ENCODE data around the gene PTGER3. TPM values are rescaled to one million over a fixed set of nuclear protein-coding genes. Genes with fewer than 3 reads are reported as not detected.

PTGER3 gene
- total RNA-seq, 1 donor from 2014 or later: 2.7 TPM

DNA sequence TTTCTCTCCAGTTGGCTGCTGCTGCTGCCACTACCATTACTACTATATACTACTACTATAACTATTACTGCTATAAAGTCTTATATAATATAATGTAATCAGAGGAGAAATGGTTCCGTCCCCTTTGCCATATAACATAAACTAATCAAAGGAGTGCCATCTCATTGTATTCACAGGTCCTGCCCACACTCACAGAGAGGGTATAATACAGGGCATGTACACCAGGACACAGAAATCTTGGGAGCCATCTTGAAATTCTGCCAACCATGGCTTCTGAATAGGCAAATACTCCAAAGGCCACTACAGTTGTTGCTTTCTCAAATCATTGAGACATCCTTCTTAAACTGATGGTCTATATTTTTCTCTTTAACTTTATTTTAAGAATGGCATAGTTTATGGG, 40.1 kb upstream of the PTGER3 start:
- DNase-seq (no peak), ATAC-seq (no peak)
- H3K4me3 ChIP-seq: no peak overlapping the region
- H3K9me3 ChIP-seq: no peaks in the 10 kb centered on the region
- TF ChIP-seq, protein P1, sequence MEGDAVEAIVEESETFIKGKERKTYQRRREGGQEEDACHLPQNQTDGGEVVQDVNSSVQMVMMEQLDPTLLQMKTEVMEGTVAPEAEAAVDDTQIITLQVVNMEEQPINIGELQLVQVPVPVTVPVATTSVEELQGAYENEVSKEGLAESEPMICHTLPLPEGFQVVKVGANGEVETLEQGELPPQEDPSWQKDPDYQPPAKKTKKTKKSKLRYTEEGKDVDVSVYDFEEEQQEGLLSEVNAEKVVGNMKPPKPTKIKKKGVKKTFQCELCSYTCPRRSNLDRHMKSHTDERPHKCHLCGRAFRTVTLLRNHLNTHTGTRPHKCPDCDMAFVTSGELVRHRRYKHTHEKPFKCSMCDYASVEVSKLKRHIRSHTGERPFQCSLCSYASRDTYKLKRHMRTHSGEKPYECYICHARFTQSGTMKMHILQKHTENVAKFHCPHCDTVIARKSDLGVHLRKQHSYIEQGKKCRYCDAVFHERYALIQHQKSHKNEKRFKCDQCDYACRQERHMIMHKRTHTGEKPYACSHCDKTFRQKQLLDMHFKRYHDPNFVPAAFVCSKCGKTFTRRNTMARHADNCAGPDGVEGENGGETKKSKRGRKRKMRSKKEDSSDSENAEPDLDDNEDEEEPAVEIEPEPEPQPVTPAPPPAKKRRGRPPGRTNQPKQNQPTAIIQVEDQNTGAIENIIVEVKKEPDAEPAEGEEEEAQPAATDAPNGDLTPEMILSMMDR (IDR thresholded peaks at IDR 0.05): no peak
- no peaks in the 10 kb centered on the region for H3K4me1 ChIP-seq
- intact Hi-C loops (cut with DNase I): no loop called here
- H3K27ac ChIP-seq: no peak overlapping the region
- H3K36me3 ChIP-seq: no peaks in the 10 kb centered on the region
- no peaks in the 10 kb centered on the region for H3K27me3 ChIP-seq

DNA sequence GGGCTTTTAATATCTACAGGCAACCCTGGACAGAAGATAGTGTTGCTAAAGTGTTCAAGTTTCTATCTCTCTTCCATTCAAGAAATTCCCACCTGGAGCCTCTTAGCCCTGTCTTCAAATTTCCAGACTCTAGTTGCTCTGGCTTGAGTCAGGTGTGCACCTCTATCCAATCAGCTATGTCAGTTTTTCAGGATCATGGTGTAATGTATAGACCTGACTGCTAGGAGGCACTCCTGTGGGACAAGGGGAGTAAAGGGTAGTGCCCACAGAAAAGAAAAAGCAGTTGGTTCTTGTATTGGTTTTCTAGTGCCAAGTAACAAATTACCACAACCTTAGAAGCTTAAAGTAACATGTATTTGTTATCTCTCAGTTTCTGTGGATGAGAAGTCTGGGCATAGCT, 39.4 kb upstream of the PTGER3 start:
- H3K27me3 ChIP-seq: no peaks in the 10 kb centered on the region
- ATAC-seq (no peak), DNase-seq (no peak)
- H3K27ac ChIP-seq: no peak overlapping the region
- TF ChIP-seq, protein P1 (IDR thresholded peaks at IDR 0.05): no peak
- intact Hi-C loops (cut with DNase I): no loop called here
- H3K9me3 ChIP-seq: no peaks in the 10 kb centered on the region
- no peaks in the 10 kb centered on the region for H3K36me3 ChIP-seq
- no peak overlapping the region for H3K4me3 ChIP-seq
- peaks cover under 1% of the 10 kb centered on the region for H3K4me1 ChIP-seq

DNA sequence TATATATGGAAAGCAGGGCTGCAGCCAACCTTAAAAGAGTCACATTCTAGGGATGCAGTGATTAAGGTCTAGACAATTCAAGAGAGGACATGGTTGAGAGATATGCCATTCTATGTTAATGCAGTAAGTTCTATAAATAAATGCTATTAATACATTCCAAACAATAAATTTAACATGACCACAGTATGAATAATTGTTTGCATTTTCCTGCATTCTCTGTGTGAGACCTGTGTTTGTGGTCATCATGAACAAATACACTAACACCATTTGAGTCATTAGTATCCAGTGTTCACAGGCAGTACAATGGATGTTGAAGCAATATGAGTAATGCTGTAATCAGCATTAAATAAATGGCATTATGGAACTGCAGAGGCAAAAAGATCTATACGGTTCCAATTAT, 38.7 kb upstream of the PTGER3 start:
- no peak overlapping the region for H3K4me3 ChIP-seq
- TF ChIP-seq, protein P1 (IDR thresholded peaks at IDR 0.05): no peak
- no peaks in the 10 kb centered on the region for H3K27me3 ChIP-seq
- ATAC-seq (no peak), DNase-seq (no peak)
- peaks cover 6% of the 10 kb centered on the region for H3K4me1 ChIP-seq
- H3K9me3 ChIP-seq: no peaks in the 10 kb centered on the region
- no peaks in the 10 kb centered on the region for H3K36me3 ChIP-seq
- intact Hi-C loops (cut with DNase I): no loop called here
- no peak overlapping the region for H3K27ac ChIP-seq

DNA sequence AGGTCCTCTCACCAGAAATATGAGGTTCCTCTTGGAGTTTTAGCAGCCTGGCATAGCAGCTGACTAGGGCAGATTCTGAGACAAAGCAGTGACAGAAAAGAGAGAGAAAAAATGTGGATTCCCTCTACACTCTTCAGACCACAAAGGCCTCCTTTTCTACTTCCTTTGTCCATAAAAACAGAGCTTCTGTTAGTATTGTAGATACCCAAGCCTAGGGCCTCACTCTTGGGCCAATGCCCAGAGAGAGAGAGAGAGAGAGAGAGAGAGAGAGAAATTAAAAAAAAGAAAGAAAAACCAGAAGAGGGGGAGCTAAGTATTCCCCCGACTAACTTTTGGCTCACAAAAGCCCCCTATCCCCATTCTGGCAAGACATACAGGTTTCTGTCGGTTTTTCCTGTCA, 35.7 kb upstream of the PTGER3 start:
- Histone ChIP-seq H3K4me3 (no peak overlapping the region), H3K27me3 (no peaks in the 10 kb centered on the region), H3K4me1 (peaks cover 20% of the 10 kb centered on the region), H3K36me3 (peaks cover 3% of the 10 kb centered on the region), H3K27ac (no peak overlapping the region), H3K9me3 (no peaks in the 10 kb centered on the region)
- ATAC-seq (no peak), DNase-seq (no peak)
- intact Hi-C loops (cut with DNase I): no loop called here
- TF ChIP-seq, protein P1 (IDR thresholded peaks at IDR 0.05): no peak

DNA sequence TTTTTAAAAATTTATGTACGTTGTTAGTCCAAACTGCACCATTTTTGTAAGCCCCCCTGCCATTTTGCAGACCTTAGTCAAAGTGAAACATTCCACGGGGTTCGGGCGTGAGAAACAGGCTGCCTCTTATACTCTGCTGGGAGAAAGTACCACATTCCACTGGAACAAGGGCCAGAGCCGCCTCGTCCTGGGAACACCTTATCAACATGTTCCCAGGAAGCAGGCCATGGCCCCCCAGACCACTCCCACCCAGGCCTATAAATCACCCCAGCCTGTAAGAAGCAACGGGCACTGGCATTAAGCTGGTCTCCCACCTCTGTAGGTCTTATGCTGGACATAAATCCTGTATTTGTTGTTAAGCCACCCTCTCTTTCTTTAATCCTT, 34.1 kb upstream of the PTGER3 start:
- DNase-seq (peak; percentile 65), ATAC-seq (no peak)
- no peaks in the 10 kb centered on the region for H3K9me3 ChIP-seq
- intact Hi-C loops (cut with DNase I): no loop called here
- TF ChIP-seq, protein P1 (IDR thresholded peaks at IDR 0.05): no peak
- peaks cover 23% of the 10 kb centered on the region for H3K4me1 ChIP-seq
- peaks cover 18% of the 10 kb centered on the region for H3K36me3 ChIP-seq
- H3K4me3 ChIP-seq: peak overlapping the region; percentile 84
- no peaks in the 10 kb centered on the region for H3K27me3 ChIP-seq
- peak overlapping the region; percentile 88 for H3K27ac ChIP-seq

Measured in upper lobe of right lung (tissue), 1 donor.